ENCODE data around the gene KIF16B.

DNA sequence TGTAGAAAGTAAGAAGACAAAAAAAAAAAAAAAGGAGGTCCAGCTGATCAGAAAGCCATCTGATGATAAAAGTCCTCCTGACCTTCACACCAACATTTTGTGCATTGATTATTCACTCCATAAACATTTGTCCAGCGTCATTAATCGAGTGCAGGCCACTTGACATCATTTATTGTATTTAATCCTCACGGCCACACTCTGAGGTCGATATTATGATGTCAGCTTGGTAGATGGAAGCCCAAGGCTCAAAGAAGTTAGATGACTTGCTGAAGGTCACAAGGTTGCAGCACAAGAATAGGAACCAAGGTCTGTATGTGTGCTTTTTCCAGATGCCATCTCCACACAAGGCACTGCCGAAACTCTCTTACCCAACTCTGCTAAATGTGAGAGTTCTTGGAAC is 328.4 kb downstream of the KIF16B start:
- TF ChIP-seq, protein P1, sequence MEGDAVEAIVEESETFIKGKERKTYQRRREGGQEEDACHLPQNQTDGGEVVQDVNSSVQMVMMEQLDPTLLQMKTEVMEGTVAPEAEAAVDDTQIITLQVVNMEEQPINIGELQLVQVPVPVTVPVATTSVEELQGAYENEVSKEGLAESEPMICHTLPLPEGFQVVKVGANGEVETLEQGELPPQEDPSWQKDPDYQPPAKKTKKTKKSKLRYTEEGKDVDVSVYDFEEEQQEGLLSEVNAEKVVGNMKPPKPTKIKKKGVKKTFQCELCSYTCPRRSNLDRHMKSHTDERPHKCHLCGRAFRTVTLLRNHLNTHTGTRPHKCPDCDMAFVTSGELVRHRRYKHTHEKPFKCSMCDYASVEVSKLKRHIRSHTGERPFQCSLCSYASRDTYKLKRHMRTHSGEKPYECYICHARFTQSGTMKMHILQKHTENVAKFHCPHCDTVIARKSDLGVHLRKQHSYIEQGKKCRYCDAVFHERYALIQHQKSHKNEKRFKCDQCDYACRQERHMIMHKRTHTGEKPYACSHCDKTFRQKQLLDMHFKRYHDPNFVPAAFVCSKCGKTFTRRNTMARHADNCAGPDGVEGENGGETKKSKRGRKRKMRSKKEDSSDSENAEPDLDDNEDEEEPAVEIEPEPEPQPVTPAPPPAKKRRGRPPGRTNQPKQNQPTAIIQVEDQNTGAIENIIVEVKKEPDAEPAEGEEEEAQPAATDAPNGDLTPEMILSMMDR (IDR thresholded peaks at IDR 0.05; ENCODE audit: insufficient read depth, low read depth, low read length), result no peak
- TF ChIP-seq EZH2 (IDR thresholded peaks at IDR 0.05; ENCODE audit: insufficient read depth, low read length), result no peak

All from astrocyte (in vitro differentiated cells and primary cell).